IPS DF 19.7 (cell line): ENCODE results near the gene IQSEC1.

Source experiments
- DNase-seq: peaks from one replicate; pipeline ENCODE4 v3.0.0-alpha.2; 2013; ENCODE audit warnings: low read depth, low spot score

IQSEC1 gene

DNA sequence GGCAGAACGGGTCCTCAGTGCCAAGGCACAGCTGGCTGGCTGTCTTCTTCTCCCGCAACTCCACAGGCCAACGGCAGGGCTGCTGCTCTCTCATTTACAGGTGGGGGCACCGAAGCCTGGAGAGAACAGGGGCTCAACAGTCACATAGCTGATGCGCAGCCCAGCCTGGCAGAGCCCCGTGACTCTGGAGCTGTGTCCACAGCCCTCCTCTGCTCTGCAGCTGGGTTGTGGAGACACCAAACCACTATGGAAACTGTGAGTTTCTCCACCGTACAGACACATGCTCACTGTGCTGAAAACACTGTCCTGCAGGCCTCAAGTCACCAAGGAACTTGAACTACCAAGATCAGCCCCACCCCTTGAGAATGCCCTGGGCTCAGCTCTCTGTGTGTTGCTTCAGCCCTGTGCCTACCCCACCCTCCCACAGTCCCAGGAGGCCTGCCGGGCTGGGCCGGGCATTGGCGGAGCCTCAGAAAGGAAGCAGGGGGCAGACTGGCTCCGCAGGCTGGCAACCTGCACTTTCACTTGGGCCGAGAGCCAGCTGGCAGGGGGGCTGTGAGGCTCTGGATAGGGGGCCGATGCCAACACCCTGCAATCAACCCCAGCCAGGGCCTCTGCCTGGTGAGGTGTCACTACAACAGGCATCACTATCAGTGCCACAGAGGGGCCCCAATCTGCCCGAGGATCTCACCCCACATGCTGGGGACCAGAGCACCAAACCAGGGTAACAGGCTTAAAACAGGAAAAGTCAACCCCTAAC, 118.2 kb downstream of the IQSEC1 start:
- DNase-seq, result no peak

GRCh38 chr3:12954180-12954579, 119.0 kb downstream of the IQSEC1 start:
- DNase-seq, result no peak

DNA sequence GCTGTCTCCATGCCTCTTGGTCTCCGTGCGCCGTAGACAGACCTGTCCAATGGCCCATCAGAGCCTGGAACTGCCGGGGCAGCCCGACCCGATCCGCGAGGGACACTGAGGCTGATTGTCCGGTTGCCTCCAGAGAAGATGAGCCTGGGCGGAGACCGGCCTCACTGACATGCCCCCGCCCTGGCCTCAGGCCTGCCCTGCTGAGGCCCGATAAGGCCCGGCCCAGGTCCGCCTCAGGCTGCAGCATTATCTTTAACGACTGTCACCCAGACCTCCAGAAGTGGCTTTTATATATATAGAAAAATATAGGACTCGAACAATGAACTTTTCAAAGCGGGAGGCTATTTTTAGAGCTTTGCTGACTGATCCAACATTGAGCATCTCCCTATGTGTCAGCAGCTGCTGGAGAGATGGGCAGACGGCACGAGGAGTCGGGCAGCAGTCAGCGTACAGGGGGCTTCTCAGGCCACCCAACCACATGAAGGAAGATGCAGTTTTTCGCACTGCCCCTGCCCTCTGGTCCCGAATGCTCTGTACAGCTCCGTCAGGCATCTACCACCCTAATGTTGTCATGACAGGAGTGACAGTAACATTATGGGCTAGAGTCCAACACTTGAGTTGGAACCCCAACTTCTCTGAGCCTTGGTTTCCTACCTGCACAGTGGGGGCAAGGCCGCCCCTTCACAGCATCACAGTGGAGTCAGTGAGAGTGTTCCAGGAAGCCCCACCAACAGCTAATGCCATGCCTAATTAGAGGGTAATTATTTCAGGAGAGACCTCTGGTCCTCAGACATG, 119.8 kb downstream of the IQSEC1 start:
- no peak for DNase-seq

DNA sequence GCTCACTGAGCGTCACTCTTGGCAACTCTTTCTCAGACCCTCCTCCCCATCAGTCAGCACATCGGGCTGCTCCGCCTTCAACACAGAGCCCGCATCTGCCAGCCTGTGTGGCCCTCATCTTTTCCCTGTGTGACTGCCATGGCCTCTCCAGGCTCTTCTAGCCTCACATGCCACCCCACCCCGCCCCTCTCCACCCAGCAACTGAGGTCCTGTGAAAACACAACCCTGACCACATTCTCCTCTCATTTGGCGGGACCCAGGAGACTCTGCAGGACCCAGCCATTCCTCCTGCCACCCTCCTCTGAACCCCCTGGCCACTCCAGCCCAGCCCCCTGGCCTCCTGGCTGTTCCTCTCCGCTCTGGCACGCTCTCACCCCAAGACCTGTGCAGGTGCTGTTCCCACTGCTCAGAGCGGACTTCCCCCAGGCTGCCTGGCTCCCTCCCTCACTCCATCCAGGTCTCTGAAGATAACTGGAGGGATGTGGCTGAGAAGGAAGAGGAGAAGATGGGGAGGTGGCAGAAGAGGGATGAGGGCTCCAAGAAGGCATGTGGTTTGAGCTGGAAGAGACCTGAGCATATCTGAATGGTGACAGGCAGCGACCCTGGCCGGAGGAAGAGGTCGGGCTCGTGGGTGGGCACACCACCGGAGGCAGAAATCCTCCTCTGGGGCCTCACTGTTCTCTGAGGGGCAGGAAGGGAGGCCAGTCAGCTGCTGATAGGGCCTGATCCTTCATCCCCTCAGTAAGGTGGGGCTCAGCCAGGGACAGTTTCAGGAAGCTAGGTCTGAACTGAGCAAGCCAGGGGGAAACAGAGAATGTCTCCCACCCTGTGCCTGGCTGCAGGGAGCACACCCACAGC, 120.7 kb downstream of the IQSEC1 start:
- no peak for DNase-seq

DNA sequence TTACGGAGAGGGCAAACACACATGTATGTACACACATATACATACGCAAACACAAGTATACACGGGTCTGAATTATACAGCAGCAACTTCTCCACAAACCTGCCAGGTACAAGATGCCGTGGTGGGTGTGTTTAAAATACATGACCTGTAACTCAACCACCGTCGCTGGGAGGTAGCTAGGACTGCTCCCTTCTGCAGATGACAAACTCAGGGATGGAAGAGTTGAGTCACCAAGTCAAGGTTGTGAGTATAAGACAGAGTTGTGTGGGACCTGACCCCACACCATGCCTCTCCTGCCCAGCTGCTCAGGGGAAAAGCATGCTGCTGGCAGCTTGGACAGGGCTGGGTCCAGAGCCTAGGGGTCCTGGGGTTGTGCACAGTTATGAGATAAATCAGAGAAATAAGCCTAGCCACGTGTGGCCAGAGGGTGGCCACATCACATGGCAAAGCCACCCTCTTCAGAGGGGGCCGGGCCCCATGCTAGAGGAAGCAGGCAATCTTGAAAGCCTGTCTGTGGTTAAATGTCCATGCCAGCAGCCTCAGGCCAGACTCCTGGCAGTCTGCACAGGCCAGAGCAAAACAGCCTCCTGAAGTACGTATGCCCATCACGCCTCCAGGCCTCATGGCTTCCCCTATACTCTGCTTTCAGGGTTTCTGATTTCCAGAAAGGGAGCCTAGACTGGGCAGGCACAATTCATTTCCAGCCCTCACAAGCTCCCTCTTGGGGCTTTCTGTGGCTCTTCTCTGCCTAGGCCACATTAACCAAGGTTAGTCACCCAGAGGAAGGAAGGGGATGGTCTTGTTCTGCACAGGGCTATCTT, 124.1 kb downstream of the IQSEC1 start:
- DNase-seq, result no peak

DNA sequence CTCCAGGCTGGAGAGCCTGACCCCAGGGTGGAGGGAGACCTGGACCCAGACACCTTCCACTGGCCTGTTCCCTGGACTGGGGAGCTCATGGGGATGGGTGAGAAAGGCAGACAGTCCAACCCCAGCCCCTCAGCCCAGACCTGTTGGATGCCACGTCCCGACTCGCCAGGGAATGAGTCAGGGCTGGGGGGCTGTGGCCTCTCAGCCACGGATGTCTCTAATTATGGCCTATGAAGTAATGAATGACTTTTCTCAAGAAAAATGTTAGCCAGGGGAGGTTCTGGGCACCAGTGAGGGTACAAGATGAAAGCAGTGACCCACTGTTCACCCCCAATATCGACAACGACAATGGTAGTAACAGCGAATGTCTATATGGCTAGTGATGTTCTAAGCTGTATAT, 124.9 kb downstream of the IQSEC1 start:
- DNase-seq, result no peak

DNA sequence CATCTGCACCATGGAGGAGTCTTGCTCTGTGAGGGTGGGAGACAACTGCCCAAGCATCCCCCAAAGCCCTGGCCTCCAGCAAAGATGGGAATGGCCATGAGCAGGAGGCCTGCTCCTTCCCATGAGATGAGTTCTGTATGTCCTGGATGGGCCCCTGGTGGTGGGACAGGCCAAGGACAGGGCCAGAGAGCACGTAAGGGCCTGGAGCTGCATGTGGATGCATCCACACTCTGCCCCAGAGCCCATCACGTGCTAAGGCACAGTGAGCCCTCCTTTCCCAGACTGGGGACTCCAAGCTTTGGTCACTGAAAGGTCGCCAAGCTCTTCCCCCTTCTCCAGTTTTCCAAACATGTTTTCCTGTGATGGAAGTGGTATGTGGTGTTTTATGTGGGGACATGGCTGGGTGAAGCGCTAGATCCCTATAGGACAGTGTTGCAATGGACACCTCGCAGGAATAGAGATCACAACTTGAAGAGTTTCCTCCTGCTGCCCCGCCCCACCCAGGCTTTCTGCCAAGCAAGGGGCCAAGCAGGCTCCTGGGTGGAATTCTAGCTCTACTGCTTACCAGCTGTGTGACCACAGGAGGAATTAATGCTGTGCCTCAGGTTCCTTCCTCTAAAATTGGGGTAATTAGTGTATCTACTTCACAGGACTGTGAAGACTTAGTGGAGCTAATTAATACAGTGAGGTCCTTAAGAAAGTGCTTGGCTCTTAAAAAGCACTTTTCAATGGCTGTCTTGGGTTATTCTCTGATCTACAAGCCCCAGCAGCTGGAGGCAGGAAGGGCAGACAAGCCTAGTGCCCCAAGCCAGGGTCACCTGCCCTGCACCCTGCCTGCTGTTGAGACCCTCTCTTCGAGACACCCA, 125.5 kb downstream of the IQSEC1 start:
- no peak for DNase-seq

DNA sequence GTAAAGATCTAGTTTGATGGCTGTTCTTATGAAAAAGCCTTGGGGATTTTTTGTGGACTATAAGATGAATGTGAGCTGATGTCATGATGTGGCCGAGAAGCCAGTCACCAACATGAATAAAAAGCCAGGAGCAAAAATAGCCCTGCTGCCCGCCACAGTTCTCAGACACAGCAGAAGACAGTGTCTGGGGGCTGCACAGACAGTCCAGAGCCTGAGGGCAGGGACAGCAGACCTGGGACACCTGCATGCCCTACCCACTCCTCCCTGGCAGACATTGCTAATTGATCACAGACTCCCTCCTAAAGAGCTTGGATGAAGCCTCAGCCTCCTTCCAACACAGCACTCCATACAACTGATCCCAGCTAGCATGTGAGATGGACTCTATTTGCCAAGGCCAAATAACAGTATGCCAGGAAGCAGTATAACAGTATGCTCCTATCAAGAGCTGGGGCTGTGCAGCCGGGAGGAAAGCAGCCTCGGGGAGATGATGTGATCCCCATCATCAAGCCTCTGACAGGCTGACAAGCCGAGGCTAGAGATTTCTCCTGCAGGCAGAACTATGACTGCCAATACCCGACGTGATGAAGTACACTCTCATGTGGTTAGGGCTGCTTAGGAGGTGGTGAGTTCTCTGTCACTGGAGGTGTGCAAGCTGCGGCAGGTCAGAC, 126.4 kb downstream of the IQSEC1 start:
- DNase-seq, result no peak

GRCh38 chr3:12946251-12946648, 127.0 kb downstream of the IQSEC1 start:
- no peak for DNase-seq

- DNase-seq, result no peak
Measured at GRCh38 chr3:12944849-12945248, 128.4 kb downstream of the IQSEC1 start.

DNA sequence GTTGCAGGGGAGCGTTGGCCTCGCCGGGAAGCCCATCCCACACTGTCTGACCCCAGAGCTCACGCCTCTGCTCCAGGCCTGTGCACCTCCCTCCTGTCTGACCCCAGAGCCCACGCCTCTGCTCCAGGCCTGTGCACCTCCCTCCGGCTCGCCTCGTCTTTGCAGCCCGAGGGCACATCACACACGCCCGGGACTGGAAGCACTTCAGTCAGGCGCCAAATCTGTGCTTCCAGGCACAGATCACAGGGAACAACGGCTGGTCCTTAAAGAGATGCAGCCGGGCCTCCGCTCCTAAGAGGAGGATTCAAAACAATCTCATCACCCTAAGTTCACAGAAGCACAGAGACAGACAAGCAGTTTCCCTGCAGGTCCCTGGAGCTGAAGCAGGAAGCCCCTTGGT, 128.8 kb downstream of the IQSEC1 start:
- no peak for DNase-seq

GRCh38 chr3:12943124-12944021, 129.9 kb downstream of the IQSEC1 start:
- DNase-seq, result no peak

DNA sequence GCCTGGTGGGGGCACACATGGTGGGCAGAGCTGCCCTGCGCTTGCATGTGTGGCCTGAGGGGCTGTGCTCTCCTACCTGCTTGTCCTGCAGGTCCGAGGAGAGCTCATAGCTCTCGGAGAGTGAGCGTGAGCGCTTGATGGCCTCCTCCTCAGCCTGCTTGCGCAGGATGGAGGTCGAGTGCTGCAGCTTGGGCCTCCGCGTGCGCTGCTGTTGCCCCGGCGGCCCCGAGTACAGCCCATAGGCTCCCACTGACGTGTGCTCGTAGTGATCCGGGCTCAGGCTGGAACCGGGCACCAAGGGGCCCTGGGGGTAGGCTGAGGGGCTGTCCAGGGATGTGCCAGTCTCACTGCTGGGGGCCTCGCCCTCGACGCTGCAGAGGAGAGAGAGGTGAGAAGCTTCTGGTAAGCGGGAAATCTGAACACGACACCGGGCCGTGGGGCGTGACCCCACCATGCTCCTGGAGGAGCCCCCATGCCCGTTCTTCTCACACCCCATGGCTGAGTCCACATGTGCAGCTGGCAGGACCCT, 131.7 kb downstream of the IQSEC1 start:
- DNase-seq, result no peak

DNA sequence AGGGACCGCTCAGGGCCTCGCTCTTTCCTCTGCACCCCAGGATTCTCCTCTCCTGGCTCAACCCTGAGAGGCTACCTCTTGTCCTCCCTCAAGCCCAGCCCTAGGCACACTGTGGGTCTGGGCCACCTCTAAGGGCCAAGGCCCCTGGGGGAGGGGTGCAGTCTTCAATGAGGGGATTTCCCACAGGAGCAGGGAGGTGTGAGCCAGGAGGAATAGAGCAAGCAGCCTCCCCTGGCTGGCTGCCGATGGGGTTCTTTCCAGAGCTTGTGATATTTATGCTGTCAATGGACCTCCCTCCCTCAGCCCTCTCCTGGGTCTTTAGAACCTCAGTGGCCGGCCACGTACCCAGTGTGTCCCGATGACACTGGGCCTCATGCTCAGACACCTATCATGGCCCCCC, 132.4 kb downstream of the IQSEC1 start:
- DNase-seq, result no peak

GRCh38 chr3:12939137-12939536, 134.1 kb downstream of the IQSEC1 start:
- DNase-seq, result no peak

DNA sequence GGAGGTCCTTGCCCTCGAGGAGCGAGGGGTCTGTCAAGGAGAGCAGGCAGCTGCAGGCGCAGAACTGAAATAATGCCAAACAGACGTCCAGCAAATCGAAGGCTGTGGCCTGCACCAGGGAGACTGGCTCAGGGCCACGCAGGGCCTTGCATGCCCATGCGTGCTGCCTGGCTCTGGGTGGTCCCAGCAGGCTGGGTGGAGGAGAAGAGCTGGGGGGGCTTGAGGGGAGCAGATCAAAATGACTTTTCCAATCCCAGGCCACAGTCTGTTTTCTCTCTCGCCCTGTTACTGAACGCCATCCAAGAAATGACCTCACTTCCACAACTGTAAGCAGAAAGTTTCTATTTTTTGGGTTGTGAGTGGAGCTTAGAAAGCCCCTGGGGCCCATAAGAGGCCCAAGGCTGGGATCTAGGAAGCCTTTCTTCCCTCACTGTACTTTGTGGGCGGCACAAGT, 134.9 kb downstream of the IQSEC1 start:
- no peak for DNase-seq

GRCh38 chr3:12935861-12936830, 137.1 kb downstream of the IQSEC1 start:
- DNase-seq, result no peak
